GM21619 (cell line): ENCODE results near the gene NBEAL1.
"Not testable (repeated sequence)": the region's sequence is repeated elsewhere in the genome, so short reads cannot be mapped to it uniquely, and the experiment has no call there.

Experiments used
- ATAC-seq: cut with Tn5 transposase; IDR thresholded peaks from one replicate; pipeline ENCODE4 v1.9.1; 2021; ENCODE audit not compliant: unreplicated experiment

The NBEAL1 gene

DNA sequence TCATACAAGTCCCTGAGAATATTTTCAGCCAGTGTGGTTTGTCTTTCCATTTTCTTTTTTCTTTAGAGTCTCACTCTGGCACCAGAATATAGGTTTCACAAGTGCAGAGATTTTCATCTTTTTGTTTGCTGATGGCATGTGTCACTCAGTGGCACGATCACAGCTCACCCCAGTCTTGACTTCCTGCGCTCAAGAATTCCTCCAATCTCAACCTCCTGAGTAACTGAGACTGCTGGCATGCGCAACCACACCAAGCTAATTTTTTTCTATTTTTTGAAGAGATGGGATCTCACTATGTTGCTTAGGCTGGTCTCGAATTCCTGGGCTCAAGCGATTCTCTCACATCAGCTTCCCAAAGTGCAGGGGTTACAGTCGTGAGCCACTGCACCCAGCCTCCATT is 23.9 kb downstream of the NBEAL1 start:
- no peak for ATAC-seq

- ATAC-seq = not testable (repeated sequence)
These were observed 24.5 kb downstream of the NBEAL1 start for GRCh38 chr2:203039211-203039610.

DNA sequence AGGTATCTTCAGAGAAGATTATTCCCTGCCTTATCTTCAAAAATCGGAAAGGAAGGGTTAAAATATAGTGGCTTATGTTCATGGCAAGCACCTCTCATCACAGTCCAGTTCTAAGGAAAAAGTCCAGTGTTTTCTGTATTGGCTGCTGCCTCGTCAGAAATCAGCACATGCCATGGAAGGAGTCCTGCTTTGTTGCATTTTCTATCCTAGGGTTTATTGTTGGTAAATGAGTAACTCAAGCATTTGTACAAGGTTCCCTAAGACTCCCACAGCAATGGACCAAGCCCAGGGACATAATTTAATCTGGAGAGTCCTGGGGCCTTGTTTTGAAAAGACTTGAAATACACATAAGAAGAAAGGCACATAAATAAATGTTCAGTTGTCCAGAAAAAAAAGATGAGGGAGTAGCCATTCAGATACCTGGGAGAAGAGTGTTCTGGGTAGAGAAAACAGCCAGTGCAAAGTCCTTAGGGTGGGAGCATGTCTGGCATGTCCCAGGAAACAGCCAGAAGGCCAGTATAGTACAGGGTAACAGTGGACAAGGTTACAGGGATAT is 26.4 kb downstream of the NBEAL1 start:
- ATAC-seq = no peak

- ATAC-seq = no peak
These were observed 27.5 kb downstream of the NBEAL1 start for GRCh38 chr2:203042178-203042577.

DNA sequence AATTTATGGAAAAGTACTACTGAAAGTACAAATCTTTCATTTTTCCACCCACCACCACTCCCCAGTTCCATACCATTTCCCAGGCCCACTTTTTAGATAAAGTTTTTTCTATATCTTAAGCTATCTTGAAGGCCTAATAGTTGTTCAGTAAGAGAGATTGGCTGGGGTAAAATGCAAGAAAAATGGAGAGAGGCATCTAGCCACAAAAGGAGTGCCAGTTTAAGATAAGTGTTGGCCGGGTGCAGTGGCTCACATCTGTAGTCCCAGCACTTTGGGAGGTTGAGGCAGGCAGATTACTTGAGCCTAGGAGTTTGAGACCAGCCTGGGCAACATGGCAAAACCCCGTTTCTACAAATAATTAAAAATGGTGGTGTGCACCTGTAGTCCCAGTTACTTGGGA is 28.6 kb downstream of the NBEAL1 start:
- ATAC-seq = no peak

DNA sequence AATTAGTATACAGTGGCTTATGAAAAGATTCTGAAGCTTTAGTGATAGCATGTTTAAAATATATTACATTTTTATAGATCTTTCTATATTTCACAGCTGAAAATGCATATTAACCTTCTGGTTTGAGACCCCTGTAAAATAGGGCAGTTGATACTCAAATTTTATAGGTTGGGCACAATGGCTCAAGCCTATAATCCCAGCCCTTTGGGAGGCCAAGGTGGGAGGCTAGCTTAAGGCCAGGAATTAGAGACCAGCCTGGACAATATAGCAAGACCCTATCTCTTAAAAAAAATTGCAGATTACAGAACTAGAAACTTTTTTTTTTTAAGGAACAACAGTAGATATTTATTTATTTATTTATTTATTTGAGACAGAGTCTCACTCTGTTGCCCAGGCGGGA is 31.2 kb downstream of the NBEAL1 start:
- ATAC-seq = no peak

- ATAC-seq = no peak
These were observed 37.9 kb downstream of the NBEAL1 start for GRCh38 chr2:203052539-203052938.

DNA sequence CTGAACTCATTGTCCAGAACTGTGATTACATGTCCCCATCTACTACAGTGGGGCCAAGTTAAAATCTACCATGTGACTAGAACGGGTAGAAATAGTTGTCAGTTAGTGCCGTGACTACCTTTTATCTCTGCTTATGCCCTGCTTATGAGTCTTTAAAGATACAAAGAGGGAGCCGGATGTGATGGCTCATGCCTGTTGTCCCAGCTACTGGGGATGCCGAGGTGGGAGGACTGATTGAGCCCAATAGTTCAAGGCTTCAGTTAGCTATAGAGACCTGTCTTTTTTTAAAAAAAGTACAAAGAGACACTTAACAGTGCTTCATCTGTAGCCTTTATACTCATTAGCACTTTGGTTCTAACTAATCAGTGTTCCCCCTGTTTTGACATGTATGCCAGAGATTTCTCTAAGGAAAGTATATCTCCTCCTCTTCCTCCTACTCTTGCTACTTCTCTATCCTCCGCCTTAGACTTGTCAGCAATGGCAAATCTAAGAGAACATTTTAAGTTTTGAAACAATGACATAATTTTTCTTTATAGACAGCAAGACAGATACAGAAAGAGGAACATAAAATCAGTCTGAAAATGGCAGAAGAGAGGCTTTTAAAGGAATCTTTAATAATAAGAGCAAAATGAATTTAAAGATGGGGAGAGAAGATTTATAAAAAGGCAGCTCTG is 45.0 kb downstream of the NBEAL1 start:
- no peak for ATAC-seq

DNA sequence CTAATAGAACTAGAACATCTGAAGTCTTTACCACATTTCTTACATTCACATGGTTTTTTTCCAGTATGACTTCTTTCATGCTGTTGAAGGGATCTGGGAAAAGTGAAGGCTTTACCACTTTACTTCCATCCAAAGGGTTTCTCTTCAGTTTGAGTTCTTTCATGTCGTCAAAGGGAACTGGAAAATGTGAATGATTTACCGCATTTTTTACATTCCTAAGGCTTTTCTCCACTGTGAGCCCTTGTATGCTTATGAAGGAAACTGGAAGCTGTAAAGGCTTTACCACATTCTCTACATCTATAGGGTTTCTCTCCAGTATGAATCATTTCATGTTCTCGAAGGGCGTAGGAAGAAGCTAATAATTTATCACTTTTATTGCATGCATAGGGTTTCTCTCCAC is 46.7 kb downstream of the NBEAL1 start:
- ATAC-seq = no peak

DNA sequence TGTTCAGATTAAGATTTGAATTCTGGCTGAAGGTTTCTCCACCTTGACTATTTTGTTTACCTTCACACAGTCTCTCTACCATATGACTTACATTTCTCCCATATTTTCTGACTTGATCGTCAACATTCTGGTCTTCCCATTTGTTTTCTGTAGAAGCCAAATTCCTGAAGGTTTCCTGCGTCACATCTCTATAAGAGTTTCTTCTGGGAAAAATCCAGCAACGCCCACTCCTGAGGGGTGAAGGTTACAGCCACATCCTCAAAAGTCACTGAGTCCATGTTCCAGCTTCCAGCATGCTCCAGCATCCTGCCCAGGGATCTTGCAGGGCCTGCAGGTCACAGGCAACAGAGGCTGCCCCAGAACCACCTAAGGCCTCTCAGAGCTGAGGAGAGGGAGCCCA is 47.5 kb downstream of the NBEAL1 start:
- ATAC-seq = no peak

DNA sequence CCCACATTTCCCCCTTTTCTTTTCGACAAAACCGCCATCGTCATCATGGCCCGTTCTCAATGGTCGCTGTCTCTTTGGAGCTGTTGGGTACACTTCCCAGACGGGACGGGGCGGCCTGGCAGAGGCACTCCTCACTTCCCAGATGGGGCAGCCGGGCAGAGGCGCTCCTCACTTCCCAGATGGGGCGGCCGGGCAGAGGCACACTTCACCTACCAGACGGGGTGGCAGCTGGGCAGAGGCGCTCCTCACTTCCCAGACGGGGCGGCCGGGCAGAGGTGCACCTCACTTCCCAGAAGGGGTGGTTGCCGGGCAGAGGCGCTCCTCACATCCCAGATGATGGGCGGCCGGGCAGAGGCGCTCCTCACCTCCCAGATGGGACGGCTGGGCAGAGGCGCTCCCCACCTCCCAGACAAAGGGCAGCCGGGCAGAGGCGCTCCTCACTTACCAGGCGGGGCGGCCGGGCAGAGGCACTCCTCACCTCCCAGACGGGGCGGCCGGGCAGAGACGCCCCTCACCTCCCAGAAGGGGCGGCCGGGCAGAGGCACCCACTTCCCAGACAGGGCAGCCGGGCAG is 51.9 kb downstream of the NBEAL1 start:
- ATAC-seq = not testable (repeated sequence)

- no peak for ATAC-seq
These were observed 56.0 kb downstream of the NBEAL1 start for GRCh38 chr2:203070701-203071100.

GRCh38 chr2:203071148-203071547 is 56.5 kb downstream of the NBEAL1 start:
- no peak for ATAC-seq

DNA sequence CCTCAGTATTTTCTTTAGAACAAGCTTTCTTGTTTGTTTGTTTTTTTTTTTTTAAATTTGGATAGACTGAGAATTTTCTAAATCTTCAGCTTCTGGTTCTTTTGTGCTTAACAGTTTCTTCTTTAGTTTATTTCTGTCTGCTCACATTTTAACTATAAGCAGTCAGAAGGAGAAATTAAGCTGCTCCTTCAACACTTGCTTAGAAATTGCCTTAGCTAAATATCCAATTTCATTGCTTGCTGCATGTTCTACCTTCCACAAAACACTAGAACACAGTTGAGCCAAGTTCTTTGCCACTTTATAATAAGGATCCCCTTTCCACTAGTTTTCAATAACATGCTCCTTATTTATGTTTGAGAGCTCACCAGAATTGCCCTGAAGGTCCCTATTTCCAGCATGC is 57.7 kb downstream of the NBEAL1 start:
- no peak for ATAC-seq

GRCh38 chr2:203077451-203077850 is 62.8 kb downstream of the NBEAL1 start:
- ATAC-seq = no peak

GRCh38 chr2:203080447-203081045 is 65.9 kb downstream of the NBEAL1 start:
- no peak for ATAC-seq

DNA sequence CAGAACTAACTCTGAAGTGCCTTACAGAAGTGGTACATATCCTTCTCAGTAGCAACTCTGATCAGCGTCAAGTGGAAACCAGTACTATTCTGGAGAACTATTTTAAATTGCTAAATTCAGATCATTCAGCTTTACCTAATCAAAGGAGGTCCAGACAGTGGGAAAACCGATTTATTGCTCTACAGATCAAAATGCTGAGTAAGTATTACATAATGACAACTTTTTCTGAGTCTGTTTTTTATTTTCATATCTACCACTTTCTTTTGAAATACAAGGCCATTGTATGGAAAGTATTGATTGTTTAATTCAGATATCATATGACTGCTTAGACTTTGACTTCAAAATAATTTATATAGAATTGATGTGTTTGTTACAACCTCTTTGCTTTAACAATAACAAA is 68.7 kb downstream of the NBEAL1 start:
- ATAC-seq = no peak

DNA sequence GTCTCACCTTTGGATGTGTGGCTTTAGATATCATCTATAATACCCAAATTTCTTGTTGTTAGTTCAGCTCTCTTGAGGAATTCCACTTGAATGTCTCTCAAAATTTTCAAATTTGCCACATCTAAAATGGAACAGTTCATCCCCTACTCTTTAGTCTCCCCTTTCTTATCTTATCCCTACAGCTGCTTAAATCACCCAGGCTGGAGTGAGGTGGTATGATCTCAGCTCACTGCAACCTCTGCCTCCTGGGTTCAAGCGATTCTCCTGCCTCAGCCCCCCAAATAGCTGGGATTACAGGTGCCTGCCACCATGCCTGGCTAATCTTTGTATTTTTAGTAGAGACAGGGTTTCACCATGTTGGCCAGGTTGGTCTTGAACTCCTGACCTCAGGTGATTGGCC is 71.7 kb downstream of the NBEAL1 start:
- not testable (repeated sequence) for ATAC-seq

GRCh38 chr2:203090721-203091120 is 76.0 kb downstream of the NBEAL1 start:
- ATAC-seq = not testable (repeated sequence)

GRCh38 chr2:203097735-203098134 is 83.1 kb downstream of the NBEAL1 start:
- no peak for ATAC-seq

- ATAC-seq = not testable (repeated sequence)
These were observed 87.7 kb downstream of the NBEAL1 start for GRCh38 chr2:203102357-203102756.

- ATAC-seq = no peak
These were observed 89.6 kb downstream of the NBEAL1 start for GRCh38 chr2:203104273-203104672.
